H1 (cell line): ENCODE data around the gene HEXIM1. TPM values are rescaled to one million over a fixed set of nuclear protein-coding genes. Genes with fewer than 3 reads are reported as not detected.
A peak's percentile ranks its signal among the peaks of the same experiment; 100 is the strongest.

ENCODE experiments used
- CTCF ChIA-PET: fragments of 300-600 bp; sonication (Branson Sonifier 250); formaldehyde crosslinking; loops from one replicate; lab custom pipeline; 2021; ENCODE audit not compliant: partially characterized antibody; lab: Charles Lee
- POLR2A ChIA-PET: fragments of 300-600 bp; sonication (Branson Sonifier 250); formaldehyde crosslinking; loops from one replicate; lab custom pipeline; 2021; ENCODE audit warnings: inconsistent platforms; ENCODE audit not compliant: partially characterized antibody; lab: Charles Lee
- DNase-seq, 2 experiments: peaks; one replicate each; pipeline versions ENCODE4 v3.0.0 to v3.0.0-alpha.2; 2010 to 2022; ENCODE audit warnings: low spot score in 2 of 2, low read depth in 1 of 2, mixed read lengths in 1 of 2
- FAIRE-seq: peaks from 2 replicates; lab custom pipeline; 2011; peaks lifted over from hg19 to GRCh38; lab: Jason Lieb, UNC
- H2AFZ ChIP-seq: 2 replicates; pipeline ENCODE4 v1.8.1; 2012; ENCODE audit warnings: low read length, inconsistent platforms
- H2AK5ac ChIP-seq: 2 replicates; pipeline ENCODE4 v1.6.1; 2013; ENCODE audit warnings: low read depth, low read length
- H2BK120ac ChIP-seq: replicated peaks from 2 replicates; pipeline ENCODE3; 2013; ENCODE audit warnings: low read depth, low read length, inconsistent platforms
- H2BK12ac ChIP-seq: 2 replicates; pipeline ENCODE4 v1.6.1; 2013; ENCODE audit warnings: low read depth, low read length
- H2BK15ac ChIP-seq: 2 replicates; pipeline ENCODE4 v1.6.1; 2013; ENCODE audit warnings: low read length
- H2BK20ac ChIP-seq: 2 replicates; pipeline ENCODE4 v1.6.1; 2013; ENCODE audit warnings: low read length
- H2BK5ac ChIP-seq: 2 replicates; pipeline ENCODE4 v1.6.1; 2013; ENCODE audit warnings: low read depth, low read length
- H3K14ac ChIP-seq: 2 replicates; pipeline ENCODE4 v1.6.1; 2013; ENCODE audit warnings: inconsistent platforms; ENCODE audit not compliant: insufficient read length
- H3K18ac ChIP-seq: 2 replicates; pipeline ENCODE4 v1.6.1; 2013; ENCODE audit warnings: low read length; ENCODE audit errors: extremely low read depth
- H3K23ac ChIP-seq: 2 replicates; pipeline ENCODE4 v1.6.1; 2013; ENCODE audit warnings: inconsistent platforms; ENCODE audit not compliant: insufficient read length
- H3K23me2 ChIP-seq: 2 replicates; pipeline ENCODE4 v1.6.1; 2013; ENCODE audit warnings: low read depth, low read length
- H3K27ac ChIP-seq: 2 replicates; pipeline ENCODE4 v1.6.1; 2011; ENCODE audit warnings: low read depth, low read length, inconsistent platforms
- H3K27me3 ChIP-seq, 4 experiments: replicated peaks in 1 of 4; 1 replicate in 1 of 4; 2 replicates in 3 of 4; pipeline versions ENCODE4 v1.6.1 to v1.8.1; 2011 to 2013; ENCODE audit warnings: low read length in 3 of 4, mild to moderate bottlenecking in 3 of 4, inconsistent platforms in 2 of 4, mixed read lengths in 2 of 4, moderate library complexity in 1 of 4; ENCODE audit not compliant: control insufficient read depth in 3 of 4, insufficient read depth in 3 of 4; ENCODE audit errors: extremely low read depth in 1 of 4
- H3K36me3 ChIP-seq, 4 experiments: 2 replicates each; pipeline versions ENCODE4 v1.6.1 to v1.8.1; 2011 to 2013; ENCODE audit warnings: mild to moderate bottlenecking in 4 of 4, low read length in 3 of 4, moderate library complexity in 2 of 4, control low read depth in 1 of 4, inconsistent platforms in 1 of 4; ENCODE audit not compliant: insufficient read depth in 4 of 4, control insufficient read depth in 2 of 4
- H3K4ac ChIP-seq: replicated peaks from 2 replicates; pipeline ENCODE3; 2013; ENCODE audit warnings: low read length, low read depth, mixed read lengths, inconsistent platforms; ENCODE audit not compliant: insufficient read length
- H3K4me1 ChIP-seq, 4 experiments: replicated peaks in 1 of 4; 1 replicate in 1 of 4; 2 replicates in 3 of 4; pipeline versions ENCODE4 v1.6.1 to v1.8.1; 2011 to 2013; ENCODE audit warnings: low read length in 3 of 4, inconsistent platforms in 2 of 4, mixed read lengths in 1 of 4; ENCODE audit not compliant: insufficient read depth in 4 of 4, control insufficient read depth in 3 of 4
- H3K4me2 ChIP-seq, 2 experiments: 2 replicates each; pipeline versions ENCODE4 v1.6.1 to v1.8.1; 2011 to 2013; ENCODE audit warnings: low read depth in 2 of 2, low read length in 2 of 2, control low read depth in 1 of 2, inconsistent platforms in 1 of 2, mild to moderate bottlenecking in 1 of 2; ENCODE audit not compliant: insufficient read depth in 1 of 2
- H3K4me3 ChIP-seq, 4 experiments: fragments of 200-600, 300-600 bp in 1 of 4; sonication (generic), shearing (Covaris generic), sonication (Bioruptor Twin) in 1 of 4; 2 replicates each; pipeline versions ENCODE4 v1.5.1 to v1.8.1; 2011 to 2016; ENCODE audit warnings: low read length in 4 of 4, low read depth in 3 of 4, control low read depth in 2 of 4, inconsistent platforms in 2 of 4, mild to moderate bottlenecking in 2 of 4, mixed read lengths in 1 of 4, moderate library complexity in 1 of 4; ENCODE audit not compliant: insufficient read depth in 2 of 4; ENCODE audit errors: extremely low read depth in 1 of 4
- H3K56ac ChIP-seq: replicated peaks from 2 replicates; pipeline ENCODE3; 2013; ENCODE audit warnings: low read depth, mild to moderate bottlenecking, mixed read lengths, low read length, inconsistent platforms; ENCODE audit not compliant: insufficient read length
- H3K79me1 ChIP-seq: 2 replicates; pipeline ENCODE4 v1.6.1; 2013; ENCODE audit warnings: low read depth, low read length, control low read depth
- H3K79me2 ChIP-seq, 2 experiments: 2 replicates each; pipeline versions ENCODE4 v1.6.1 to v1.8.1; 2012 to 2013; ENCODE audit warnings: low read length in 2 of 2, mild to moderate bottlenecking in 2 of 2, inconsistent platforms in 1 of 2; ENCODE audit not compliant: insufficient read depth in 2 of 2, control insufficient read depth in 1 of 2
- H3K9ac ChIP-seq, 4 experiments: replicated peaks in 1 of 4; 1 replicate in 1 of 4; 2 replicates in 3 of 4; pipeline versions ENCODE4 v1.6.1 to v1.8.1; 2011 to 2013; ENCODE audit warnings: low read depth in 3 of 4, low read length in 3 of 4, control low read depth in 2 of 4, mild to moderate bottlenecking in 2 of 4, moderate library complexity in 2 of 4, inconsistent platforms in 1 of 4; ENCODE audit errors: extremely low read depth in 1 of 4
- H3K9me3 ChIP-seq, 2 experiments: 2 replicates each; pipeline versions ENCODE4 v1.6.1 to v1.8.1; 2012 to 2013; ENCODE audit warnings: mild to moderate bottlenecking in 2 of 2, moderate library complexity in 2 of 2, control low read depth in 1 of 2, inconsistent platforms in 1 of 2, low read depth in 1 of 2, low read length in 1 of 2, mixed read lengths in 1 of 2; ENCODE audit not compliant: insufficient read depth in 2 of 2
- H4K20me1 ChIP-seq, 2 experiments: replicated peaks in 1 of 2; 2 replicates each; pipeline versions ENCODE3 to v1.8.1; 2011 to 2013; ENCODE audit warnings: inconsistent platforms in 2 of 2, low read length in 2 of 2, mild to moderate bottlenecking in 1 of 2; ENCODE audit not compliant: insufficient read depth in 2 of 2, control insufficient read depth in 1 of 2
- H4K5ac ChIP-seq: 2 replicates; pipeline ENCODE4 v1.6.1; 2013; ENCODE audit warnings: low read length, low read depth, mixed read lengths, inconsistent platforms; ENCODE audit not compliant: insufficient read length
- H4K8ac ChIP-seq: 2 replicates; pipeline ENCODE4 v1.8.0; 2013; ENCODE audit warnings: mild to moderate bottlenecking, moderate library complexity, low read length, inconsistent platforms; ENCODE audit not compliant: insufficient read depth; ENCODE audit errors: extremely low read depth
- H4K91ac ChIP-seq: replicated peaks from 2 replicates; pipeline ENCODE3; 2013; ENCODE audit warnings: low read length, mixed read lengths, inconsistent platforms; ENCODE audit not compliant: insufficient read length
- BCL11A ChIP-seq, 2 experiments: IDR thresholded peaks; one replicate each; pipeline ENCODE4 v1.6.1; 2011; ENCODE audit warnings: low read depth in 2 of 2, low read length in 2 of 2, mild to moderate bottlenecking in 2 of 2
- CBX8 ChIP-seq: fragments of 300-800, 300-1000 bp; sonication (generic); IDR thresholded peaks from 2 replicates; pipeline ENCODE4 v1.7.1; 2016; ENCODE audit warnings: low read depth, low read length, borderline replicate concordance
- CTBP2 ChIP-seq: IDR thresholded peaks from 2 replicates; pipeline ENCODE4 v1.7.0; 2011; ENCODE audit warnings: borderline replicate concordance, mild to moderate bottlenecking, moderate library complexity, mixed read lengths, low read length; ENCODE audit not compliant: insufficient read depth, insufficient read length
- EP300 ChIP-seq, 2 experiments: IDR thresholded peaks; 1 replicate in 1 of 2; 2 replicates in 1 of 2; pipeline ENCODE4 v1.6.1; 2011 to 2012; ENCODE audit warnings: low read depth in 2 of 2, low read length in 2 of 2, mild to moderate bottlenecking in 2 of 2, borderline replicate concordance in 1 of 2, inconsistent platforms in 1 of 2, moderate library complexity in 1 of 2
- HDAC6 ChIP-seq: IDR thresholded peaks from one replicate; pipeline ENCODE4 v1.7.1; 2012; ENCODE audit warnings: low read depth, mild to moderate bottlenecking, inconsistent platforms, low read length, moderate library complexity
- JUN ChIP-seq: IDR thresholded peaks from 2 replicates; pipeline ENCODE4 v1.6.1; 2011; ENCODE audit warnings: low read depth, mild to moderate bottlenecking, improper control_type of control experiment, low read length
- MAFK ChIP-seq: IDR thresholded peaks from 2 replicates; pipeline ENCODE4 v1.6.1; 2012; ENCODE audit warnings: low read depth, mild to moderate bottlenecking, improper control_type of control experiment, low read length
- RAD21 ChIP-seq, 2 experiments: IDR thresholded peaks in 1 of 2; conservative IDR thresholded peaks in 1 of 2; 2 replicates each; pipeline ENCODE4 v1.6.1; 2011; ENCODE audit warnings: low read depth in 2 of 2, low read length in 2 of 2, improper control_type of control experiment in 1 of 2, inconsistent platforms in 1 of 2, mild to moderate bottlenecking in 1 of 2, moderate library complexity in 1 of 2
- RNF2 ChIP-seq: fragments of 200-900, 300-1000 bp; sonication (generic); IDR thresholded peaks from 2 replicates; pipeline ENCODE4 v1.7.1; 2016; ENCODE audit warnings: borderline replicate concordance, low read depth, mild to moderate bottlenecking, antibody characterized with exemption, low read length; ENCODE audit not compliant: poor library complexity, severe bottlenecking; ENCODE audit errors: missing control alignments
- SIRT6 ChIP-seq: IDR thresholded peaks from one replicate; pipeline ENCODE4 v1.7.1; 2012; ENCODE audit warnings: low read length, inconsistent platforms
- SIX5 ChIP-seq: IDR thresholded peaks from 2 replicates; pipeline ENCODE4 v1.6.1; 2011; ENCODE audit warnings: mild to moderate bottlenecking, low read depth, low read length
- TAF1 ChIP-seq: IDR thresholded peaks from 2 replicates; pipeline ENCODE4 v1.6.1; 2011; ENCODE audit warnings: mild to moderate bottlenecking, low read depth, low read length
- WGBS, 2 experiments: shearing (Covaris generic) in 1 of 2; methylation state at CpG; one replicate each; pipeline versions ENCODE4 v1.1.6 to v1.1.7; 2013 to 2015; ENCODE audit warnings: low lambda C conversion rate in 2 of 2, mixed read lengths in 2 of 2, inconsistent platforms in 1 of 2, low coverage in 1 of 2, missing lambda C conversion rate in 1 of 2; ENCODE audit not compliant: insufficient replicate concordance in 2 of 2, insufficient coverage in 1 of 2, insufficient read length in 1 of 2; ENCODE audit errors: extremely low coverage in 1 of 2, missing lambda C conversion rate in 1 of 2; 5-methylcytosine and 5-hydroxymethylcytosine counted together
- polyA plus RNA-seq, 7 experiments: library from polyadenylated mRNA; depleted of rRNA in 3 of 7; stranded (reverse) in 5 of 7; unstranded in 2 of 7; fragments of >200 nt in 5 of 7; fragments of 200-250 nt in 2 of 7; gene quantifications; 1 replicate in 5 of 7; 2 replicates in 1 of 7; 4 replicates in 1 of 7; pipeline versions ENCODE4 v1.2.1 to v1.2.3, GENCODE V29; 2011 to 2013; ENCODE audit warnings: missing spikeins in 2 of 7, mixed read lengths in 2 of 7
- total RNA-seq: library from RNA; stranded (reverse); fragmentation: NEBNext Ultra II Directional; extraction: Animal tissue kit (Norgen Biotek cat#: 25700); gene quantifications from 2 replicates; pipeline ENCODE4 v1.2.1, GENCODE V29; 2021

HEXIM1 gene
- total and polyA plus RNA-seq, 2 of the 8 experiments (the other 6 are each of a cell fraction or from before 2014, with no cell fraction given), result 9.1 to 38.3 TPM

GRCh38 chr17:45175759-45176115, 27.5 kb downstream of the HEXIM1 start:
- WGBS, 2 experiments, result 93% methylated on average over 3 of the region's 3 CpGs; no CpG with 5 or more reads in 1 of the 2 experiments
- H4K5ac ChIP-seq, result no peak overlapping the region
- no peak overlapping the region for H2BK5ac ChIP-seq
- no peak overlapping the region for H2BK120ac ChIP-seq
- 0 out of 2 replicates have a peak overlapping the region, but pooled peaks have one; percentile 60 for H2BK12ac ChIP-seq
- no peak overlapping the region for H2AFZ ChIP-seq
- H3K4ac ChIP-seq, result no peak overlapping the region
- H3K4me2 ChIP-seq, result no peak overlapping the region
- TF ChIP-seq MAFK, result no peak
- no peak for TF ChIP-seq SIX5
- TF ChIP-seq EP300 (IDR thresholded peaks at IDR 0.05; ENCODE audit: borderline replicate concordance in 1 of 2, low read depth in 2 of 2, low read length in 2 of 2), result no peak
- no peak for TF ChIP-seq RAD21 (IDR thresholded peaks at IDR 0.05 in 1 of 2, conservative IDR thresholded peaks at IDR 0.05 in 1 of 2; ENCODE audit: low read depth in 2 of 2, low read length in 2 of 2)
- no peak for TF ChIP-seq CTBP2
- TF ChIP-seq JUN, result no peak
- no peak for TF ChIP-seq SIRT6
- TF ChIP-seq RNF2, result no peak
- no peak for TF ChIP-seq BCL11A (IDR thresholded peaks at IDR 0.05; ENCODE audit: low read depth in 2 of 2, low read length in 2 of 2)
- TF ChIP-seq CBX8, result no peak
- no peak for TF ChIP-seq HDAC6
- no peak for TF ChIP-seq TAF1
- FAIRE-seq (no peak), DNase-seq (no peak)
- ChIA-PET POLR2A (interaction anchor here (1.0 to 26.8 kb wide), 3 partner anchors 8 to 23 kb away, joined by 3 to 1076 read pairs (median 6); partner anchors contain the start of genes HEXIM1 and HEXIM2), CTCF (interaction anchor here (0.6 to 2.6 kb wide), 6 partner anchors 18 to 41 kb away, joined by 3 to 17 read pairs (median 5); partner anchors contain the start of gene ACBD4)
- no peaks in the 10 kb centered on the region; the same call in 1 of the 2 replicates for H3K23me2 ChIP-seq
- no peak overlapping the region for H3K23ac ChIP-seq
- H2BK15ac ChIP-seq, result no peak overlapping the region
- H3K27me3 ChIP-seq, result no peaks in the 10 kb centered on the region
- no peaks in the 10 kb centered on the region for H3K9me3 ChIP-seq
- H3K14ac ChIP-seq, result no peak overlapping the region
- no peak overlapping the region for H2BK20ac ChIP-seq
- no peaks in the 10 kb centered on the region for H3K79me2 ChIP-seq
- no peaks in the 10 kb centered on the region for H3K79me1 ChIP-seq
- H3K4me1 ChIP-seq, result peaks cover 5 to 24% (median 23%) of the 10 kb centered on the region in 4 experiments
- no peak overlapping the region for H4K8ac ChIP-seq
- peak overlapping the region; percentile 34 for H4K91ac ChIP-seq
- H3K4me3 ChIP-seq, result no peak overlapping the region
- H3K27ac ChIP-seq, result no peak overlapping the region
- no peaks in the 10 kb centered on the region for H4K20me1 ChIP-seq
- no peak overlapping the region for H3K18ac ChIP-seq
- no peaks in the 10 kb centered on the region for H3K36me3 ChIP-seq
- H3K56ac ChIP-seq, result no peak overlapping the region
- no peak overlapping the region for H3K9ac ChIP-seq
- H2AK5ac ChIP-seq, result no peak overlapping the region
